Liver (tissue), 9 donors: ENCODE results near the gene ANAPC10. TPM values are rescaled to one million over a fixed set of nuclear protein-coding genes. Genes with fewer than 3 reads are reported as not detected.

Experiments used
- DNase-seq: peaks from one replicate; pipeline ENCODE4 v3.0.0-alpha.2; 2017; ENCODE audit warnings: low spot score
- H3K27ac ChIP-seq, 2 donors: one replicate each; pipeline ENCODE4 v1.7.0; 2013; ENCODE audit warnings: inconsistent platforms in 2 of 2, low read length in 2 of 2, control low read depth in 1 of 2, low read depth in 1 of 2, mild to moderate bottlenecking in 1 of 2
- H3K27me3 ChIP-seq, 4 donors: one replicate each; pipeline versions ENCODE4 v1.6.1 to v1.7.0; 2013; ENCODE audit warnings: low read length in 3 of 4, inconsistent platforms in 1 of 4, mild to moderate bottlenecking in 1 of 4, moderate library complexity in 1 of 4; ENCODE audit not compliant: control insufficient read depth in 4 of 4, insufficient read depth in 4 of 4
- H3K36me3 ChIP-seq, 4 donors: one replicate each; pipeline versions ENCODE4 v1.6.1 to v1.7.0; 2013; ENCODE audit warnings: low read length in 3 of 4, mild to moderate bottlenecking in 3 of 4, low read depth in 1 of 4, moderate library complexity in 1 of 4; ENCODE audit not compliant: control insufficient read depth in 4 of 4, insufficient read depth in 3 of 4
- H3K4me1 ChIP-seq, 4 donors: one replicate each; pipeline versions ENCODE4 v1.6.1 to v1.7.0; 2013; ENCODE audit warnings: low read length in 3 of 4, mild to moderate bottlenecking in 3 of 4, moderate library complexity in 1 of 4; ENCODE audit not compliant: control insufficient read depth in 4 of 4, insufficient read depth in 4 of 4
- H3K4me3 ChIP-seq, 3 donors: one replicate each; pipeline versions ENCODE4 v1.6.1 to v1.7.0; 2013; ENCODE audit warnings: low read length in 3 of 3, control low read depth in 1 of 3, low read depth in 1 of 3, mild to moderate bottlenecking in 1 of 3
- H3K9ac ChIP-seq, 2 donors: one replicate each; pipeline ENCODE4 v1.7.0; 2013; ENCODE audit warnings: low read length in 2 of 2, mild to moderate bottlenecking in 2 of 2, moderate library complexity in 2 of 2, control low read depth in 1 of 2, low read depth in 1 of 2
- H3K9me3 ChIP-seq, 4 donors: one replicate each; pipeline versions ENCODE4 v1.6.1 to v1.7.0; 2013; ENCODE audit warnings: low read length in 3 of 4; ENCODE audit not compliant: control insufficient read depth in 4 of 4
- EGR1 ChIP-seq, 2 donors: IDR thresholded peaks; 2 replicates each; pipeline ENCODE4 v1.6.1; 2016 to 2018; ENCODE audit warnings: antibody characterized with exemption in 2 of 2, low read depth in 2 of 2
- FOXA1 ChIP-seq: IDR thresholded peaks from 2 replicates; pipeline ENCODE4 v1.6.1; 2016; ENCODE audit warnings: antibody characterized with exemption
- FOXA2 ChIP-seq: IDR thresholded peaks from 2 replicates; pipeline ENCODE4 v1.6.1; 2016; ENCODE audit warnings: antibody characterized with exemption
- GABPA ChIP-seq, 2 donors: IDR thresholded peaks in 1 of 2; conservative IDR thresholded peaks in 1 of 2; 2 replicates each; pipeline ENCODE4 v1.6.1; 2016; ENCODE audit warnings: antibody characterized with exemption in 2 of 2, mild to moderate bottlenecking in 1 of 2, moderate library complexity in 1 of 2
- HNF4A ChIP-seq, 2 donors: conservative IDR thresholded peaks; 2 replicates each; pipeline ENCODE4 v1.6.1; 2016; ENCODE audit warnings: antibody characterized with exemption in 2 of 2, mild to moderate bottlenecking in 2 of 2
- HNF4G ChIP-seq: IDR thresholded peaks from 2 replicates; pipeline ENCODE4 v1.6.1; 2016; ENCODE audit warnings: antibody characterized with exemption
- JUND ChIP-seq, 2 donors: IDR thresholded peaks; 2 replicates each; pipeline ENCODE4 v1.6.1; 2016; ENCODE audit warnings: antibody characterized with exemption in 2 of 2
- NR2F2 ChIP-seq: IDR thresholded peaks from 2 replicates; pipeline ENCODE4 v1.6.1; 2016; ENCODE audit warnings: antibody characterized with exemption
- RAD21 ChIP-seq, 2 donors: IDR thresholded peaks; 2 replicates each; pipeline ENCODE4 v1.6.1; 2016; ENCODE audit warnings: antibody characterized with exemption in 2 of 2, mild to moderate bottlenecking in 2 of 2
- RXRA ChIP-seq, 2 donors: IDR thresholded peaks; 2 replicates each; pipeline ENCODE4 v1.6.1; 2017 to 2018; ENCODE audit warnings: antibody characterized with exemption in 2 of 2, mild to moderate bottlenecking in 1 of 2
- SP1 ChIP-seq: IDR thresholded peaks from 2 replicates; pipeline ENCODE4 v1.6.1; 2018; ENCODE audit warnings: antibody characterized with exemption, mild to moderate bottlenecking
- TAF1 ChIP-seq: conservative IDR thresholded peaks from 2 replicates; pipeline ENCODE4 v1.6.1; 2016; ENCODE audit warnings: antibody characterized with exemption, mild to moderate bottlenecking
- YY1 ChIP-seq: IDR thresholded peaks from 2 replicates; pipeline ENCODE4 v1.6.1; 2016; ENCODE audit warnings: antibody characterized with exemption, mild to moderate bottlenecking
- WGBS: extraction: QIAGEN DNeasy Blood & Tissue Kit; methylation state at CpG from one replicate; pipeline ENCODE4 v1.1.7; 2013; 5-methylcytosine and 5-hydroxymethylcytosine counted together
- polyA plus RNA-seq, 2 donors: library from polyadenylated mRNA; stranded (reverse) in 1 of 2; unstranded in 1 of 2; fragments of 200-250 nt in 1 of 2; fragments of >200 nt in 1 of 2; fragmentation: Nextera tagmentation in 1 of 2; extraction: Ambion mirVana in 1 of 2; gene quantifications; one replicate each; pipeline versions ENCODE4 v1.2.1 to v1.2.3, GENCODE V29; 2013 to 2015
- total RNA-seq, 2 donors: library from RNA; depleted of rRNA; stranded (reverse); fragments of >200 nt; gene quantifications; one replicate each; pipeline ENCODE4 v1.2.3, GENCODE V29; 2014
- TF ChIP-seq, protein P1 (sequence below): IDR thresholded peaks from 2 replicates; pipeline ENCODE4 v1.6.1; 2016; ENCODE audit warnings: antibody characterized with exemption
- TF ChIP-seq, protein P2 (sequence below): fragments of 150-350 bp; IDR thresholded peaks from 2 replicates; pipeline ENCODE4 v1.5.1; 2017; ENCODE audit warnings: improper control_type of control experiment, low read depth, low read length; ENCODE audit not compliant: missing input control
- TF ChIP-seq, protein P3 (sequence below): IDR thresholded peaks from 2 replicates; pipeline ENCODE4 v1.6.1; 2016; ENCODE audit warnings: antibody characterized with exemption
- TF ChIP-seq, protein P4 (sequence below): IDR thresholded peaks from 2 replicates; pipeline ENCODE4 v1.6.1; 2016; ENCODE audit warnings: antibody characterized with exemption, mild to moderate bottlenecking
- TF ChIP-seq, protein P5 (sequence below): IDR thresholded peaks from 2 replicates; pipeline ENCODE4 v1.6.1; 2016; ENCODE audit warnings: antibody characterized with exemption
- donor health status: healthy.
- donor health status: healthy.
- donor health status: healthy.
- donor health status: healthy.
- donor health status: healthy.

The ANAPC10 gene
- total and polyA plus RNA-seq, 4 donors = 6.2 to 16.1 (median 14.5) TPM

DNA sequence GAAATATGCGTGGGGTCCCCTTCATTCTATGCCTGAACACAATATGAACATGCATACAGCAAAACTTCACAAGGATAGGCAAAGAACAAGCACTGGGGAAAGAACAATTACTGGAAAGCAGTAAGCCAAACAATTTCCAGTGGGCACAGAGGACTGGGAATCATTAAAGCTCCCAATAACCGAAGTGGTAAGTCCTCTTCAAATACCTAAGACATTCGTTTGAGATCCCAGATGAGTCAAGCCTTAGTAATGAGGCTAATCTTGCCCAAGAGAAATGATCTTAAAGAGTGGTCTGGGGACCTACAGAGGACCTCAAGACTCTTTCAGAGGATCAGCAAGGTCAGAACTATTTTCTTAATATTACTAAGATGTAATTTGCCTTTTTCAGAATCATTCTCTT lies 28.6 kb downstream of the ANAPC10 start:
- H3K36me3 ChIP-seq = peaks cover 0 to 2% (median 0%) of the 10 kb centered on the region in 4 donors
- 96% methylated on average over 3 of the region's 3 CpGs for WGBS
- no peak overlapping the region for H3K9ac ChIP-seq
- no peak for DNase-seq
- H3K4me3 ChIP-seq = no peak overlapping the region
- H3K27me3 ChIP-seq = no peaks in the 10 kb centered on the region
- no peak overlapping the region for H3K27ac ChIP-seq
- peaks cover 0 to 3% (median 0%) of the 10 kb centered on the region in 4 donors for H3K4me1 ChIP-seq
- H3K9me3 ChIP-seq = no peaks in the 10 kb centered on the region
- TF ChIP-seq RAD21 (IDR thresholded peaks at IDR 0.05) (no peak), GABPA (IDR thresholded peaks at IDR 0.05 in 1 of 2, conservative IDR thresholded peaks at IDR 0.05 in 1 of 2) (no peak), FOXA2 (no peak), HNF4A (conservative IDR thresholded peaks at IDR 0.05) (no peak), NR2F2 (no peak), TAF1 (no peak)
- TF ChIP-seq, protein P1, sequence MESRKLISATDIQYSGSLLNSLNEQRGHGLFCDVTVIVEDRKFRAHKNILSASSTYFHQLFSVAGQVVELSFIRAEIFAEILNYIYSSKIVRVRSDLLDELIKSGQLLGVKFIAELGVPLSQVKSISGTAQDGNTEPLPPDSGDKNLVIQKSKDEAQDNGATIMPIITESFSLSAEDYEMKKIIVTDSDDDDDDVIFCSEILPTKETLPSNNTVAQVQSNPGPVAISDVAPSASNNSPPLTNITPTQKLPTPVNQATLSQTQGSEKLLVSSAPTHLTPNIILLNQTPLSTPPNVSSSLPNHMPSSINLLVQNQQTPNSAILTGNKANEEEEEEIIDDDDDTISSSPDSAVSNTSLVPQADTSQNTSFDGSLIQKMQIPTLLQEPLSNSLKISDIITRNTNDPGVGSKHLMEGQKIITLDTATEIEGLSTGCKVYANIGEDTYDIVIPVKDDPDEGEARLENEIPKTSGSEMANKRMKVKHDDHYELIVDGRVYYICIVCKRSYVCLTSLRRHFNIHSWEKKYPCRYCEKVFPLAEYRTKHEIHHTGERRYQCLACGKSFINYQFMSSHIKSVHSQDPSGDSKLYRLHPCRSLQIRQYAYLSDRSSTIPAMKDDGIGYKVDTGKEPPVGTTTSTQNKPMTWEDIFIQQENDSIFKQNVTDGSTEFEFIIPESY = no peak
- TF ChIP-seq, protein P2, sequence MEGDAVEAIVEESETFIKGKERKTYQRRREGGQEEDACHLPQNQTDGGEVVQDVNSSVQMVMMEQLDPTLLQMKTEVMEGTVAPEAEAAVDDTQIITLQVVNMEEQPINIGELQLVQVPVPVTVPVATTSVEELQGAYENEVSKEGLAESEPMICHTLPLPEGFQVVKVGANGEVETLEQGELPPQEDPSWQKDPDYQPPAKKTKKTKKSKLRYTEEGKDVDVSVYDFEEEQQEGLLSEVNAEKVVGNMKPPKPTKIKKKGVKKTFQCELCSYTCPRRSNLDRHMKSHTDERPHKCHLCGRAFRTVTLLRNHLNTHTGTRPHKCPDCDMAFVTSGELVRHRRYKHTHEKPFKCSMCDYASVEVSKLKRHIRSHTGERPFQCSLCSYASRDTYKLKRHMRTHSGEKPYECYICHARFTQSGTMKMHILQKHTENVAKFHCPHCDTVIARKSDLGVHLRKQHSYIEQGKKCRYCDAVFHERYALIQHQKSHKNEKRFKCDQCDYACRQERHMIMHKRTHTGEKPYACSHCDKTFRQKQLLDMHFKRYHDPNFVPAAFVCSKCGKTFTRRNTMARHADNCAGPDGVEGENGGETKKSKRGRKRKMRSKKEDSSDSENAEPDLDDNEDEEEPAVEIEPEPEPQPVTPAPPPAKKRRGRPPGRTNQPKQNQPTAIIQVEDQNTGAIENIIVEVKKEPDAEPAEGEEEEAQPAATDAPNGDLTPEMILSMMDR = no peak

DNA sequence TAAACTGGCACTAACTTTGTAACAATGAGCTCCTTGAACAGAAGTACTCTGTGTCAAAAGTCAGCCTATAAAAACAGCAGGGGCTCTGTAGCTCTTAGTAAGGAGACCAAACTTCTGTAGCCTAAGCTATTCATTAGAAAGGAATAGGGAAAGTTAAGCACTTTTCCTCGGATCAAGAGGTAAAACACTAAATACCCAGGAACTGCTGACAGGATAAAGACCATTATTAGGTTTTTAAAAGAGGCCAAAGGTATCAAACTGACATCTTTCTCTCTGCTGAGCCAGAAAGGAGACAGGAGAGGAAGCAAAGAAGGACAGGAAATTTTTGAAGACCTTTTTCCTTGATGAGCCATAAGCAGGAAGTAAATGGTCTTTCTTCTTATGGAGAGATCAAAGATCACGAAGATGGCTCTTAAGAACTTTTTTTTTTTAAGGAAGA lies 31.9 kb downstream of the ANAPC10 start:
- Histone ChIP-seq H3K4me3 (no peak overlapping the region), H3K4me1 (peaks cover 0 to 3% (median 0%) of the 10 kb centered on the region in 4 donors), H3K36me3 (peaks cover 0 to 4% (median under 1%) of the 10 kb centered on the region in 4 donors), H3K27ac (no peak overlapping the region), H3K27me3 (no peaks in the 10 kb centered on the region), H3K9ac (no peak overlapping the region), H3K9me3 (no peaks in the 10 kb centered on the region)
- TF ChIP-seq JUND (IDR thresholded peaks at IDR 0.05) = no peak
- TF ChIP-seq TAF1 = no peak
- no peak for TF ChIP-seq HNF4G
- no peak for TF ChIP-seq EGR1 (IDR thresholded peaks at IDR 0.05; ENCODE audit: low read depth in 2 of 2)
- no peak for TF ChIP-seq SP1
- TF ChIP-seq, protein P3, sequence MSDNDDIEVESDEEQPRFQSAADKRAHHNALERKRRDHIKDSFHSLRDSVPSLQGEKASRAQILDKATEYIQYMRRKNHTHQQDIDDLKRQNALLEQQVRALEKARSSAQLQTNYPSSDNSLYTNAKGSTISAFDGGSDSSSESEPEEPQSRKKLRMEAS = no peak
- TF ChIP-seq, protein P1 = no peak
- TF ChIP-seq NR2F2 = no peak
- TF ChIP-seq YY1 = no peak
- TF ChIP-seq FOXA1 = no peak
- TF ChIP-seq, protein P4, sequence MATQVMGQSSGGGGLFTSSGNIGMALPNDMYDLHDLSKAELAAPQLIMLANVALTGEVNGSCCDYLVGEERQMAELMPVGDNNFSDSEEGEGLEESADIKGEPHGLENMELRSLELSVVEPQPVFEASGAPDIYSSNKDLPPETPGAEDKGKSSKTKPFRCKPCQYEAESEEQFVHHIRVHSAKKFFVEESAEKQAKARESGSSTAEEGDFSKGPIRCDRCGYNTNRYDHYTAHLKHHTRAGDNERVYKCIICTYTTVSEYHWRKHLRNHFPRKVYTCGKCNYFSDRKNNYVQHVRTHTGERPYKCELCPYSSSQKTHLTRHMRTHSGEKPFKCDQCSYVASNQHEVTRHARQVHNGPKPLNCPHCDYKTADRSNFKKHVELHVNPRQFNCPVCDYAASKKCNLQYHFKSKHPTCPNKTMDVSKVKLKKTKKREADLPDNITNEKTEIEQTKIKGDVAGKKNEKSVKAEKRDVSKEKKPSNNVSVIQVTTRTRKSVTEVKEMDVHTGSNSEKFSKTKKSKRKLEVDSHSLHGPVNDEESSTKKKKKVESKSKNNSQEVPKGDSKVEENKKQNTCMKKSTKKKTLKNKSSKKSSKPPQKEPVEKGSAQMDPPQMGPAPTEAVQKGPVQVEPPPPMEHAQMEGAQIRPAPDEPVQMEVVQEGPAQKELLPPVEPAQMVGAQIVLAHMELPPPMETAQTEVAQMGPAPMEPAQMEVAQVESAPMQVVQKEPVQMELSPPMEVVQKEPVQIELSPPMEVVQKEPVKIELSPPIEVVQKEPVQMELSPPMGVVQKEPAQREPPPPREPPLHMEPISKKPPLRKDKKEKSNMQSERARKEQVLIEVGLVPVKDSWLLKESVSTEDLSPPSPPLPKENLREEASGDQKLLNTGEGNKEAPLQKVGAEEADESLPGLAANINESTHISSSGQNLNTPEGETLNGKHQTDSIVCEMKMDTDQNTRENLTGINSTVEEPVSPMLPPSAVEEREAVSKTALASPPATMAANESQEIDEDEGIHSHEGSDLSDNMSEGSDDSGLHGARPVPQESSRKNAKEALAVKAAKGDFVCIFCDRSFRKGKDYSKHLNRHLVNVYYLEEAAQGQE = no peak
- TF ChIP-seq FOXA2 = no peak
- TF ChIP-seq RAD21 (IDR thresholded peaks at IDR 0.05) = no peak
- no peak for TF ChIP-seq GABPA (IDR thresholded peaks at IDR 0.05 in 1 of 2, conservative IDR thresholded peaks at IDR 0.05 in 1 of 2)
- TF ChIP-seq, protein P2 = no peak
- TF ChIP-seq HNF4A (conservative IDR thresholded peaks at IDR 0.05) = no peak
- TF ChIP-seq RXRA (IDR thresholded peaks at IDR 0.05) = no peak
- TF ChIP-seq, protein P5, sequence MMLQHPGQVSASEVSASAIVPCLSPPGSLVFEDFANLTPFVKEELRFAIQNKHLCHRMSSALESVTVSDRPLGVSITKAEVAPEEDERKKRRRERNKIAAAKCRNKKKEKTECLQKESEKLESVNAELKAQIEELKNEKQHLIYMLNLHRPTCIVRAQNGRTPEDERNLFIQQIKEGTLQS = no peak
- 56% methylated on average over 2 of the region's 2 CpGs for WGBS
- DNase-seq = no peak
